Osteoblast (primary cell): ENCODE data around the gene CSTF3. TPM values are rescaled to one million over a fixed set of nuclear protein-coding genes. Genes with fewer than 3 reads are reported as not detected.

Source experiments
- DNase-seq: peaks from one replicate; pipeline ENCODE4 v3.0.0; 2011; ENCODE audit warnings: low spot score, mixed read lengths; ENCODE audit not compliant: insufficient read length; ENCODE audit errors: missing footprints
- H2AFZ ChIP-seq: 2 replicates; pipeline ENCODE4 v1.6.0; 2011; ENCODE audit warnings: mild to moderate bottlenecking, low read length
- H3K27ac ChIP-seq: 2 replicates; pipeline ENCODE4 v1.5.1; 2011; ENCODE audit warnings: mild to moderate bottlenecking, low read depth, low read length, moderate library complexity
- H3K27me3 ChIP-seq: 2 replicates; pipeline ENCODE4 v1.6.0; 2012; ENCODE audit warnings: mild to moderate bottlenecking, control low read depth, inconsistent platforms, low read length, moderate library complexity; ENCODE audit not compliant: insufficient read depth
- H3K36me3 ChIP-seq: 2 replicates; pipeline ENCODE4 v1.5.1; 2011; ENCODE audit warnings: mild to moderate bottlenecking, low read length, control low read depth, moderate library complexity; ENCODE audit not compliant: insufficient read depth
- H3K4me1 ChIP-seq: 2 replicates; pipeline ENCODE4 v1.5.1; 2011; ENCODE audit warnings: mild to moderate bottlenecking, low read length, control low read depth, moderate library complexity; ENCODE audit not compliant: insufficient read depth
- H3K4me2 ChIP-seq: 2 replicates; pipeline ENCODE4 v1.6.0; 2011; ENCODE audit warnings: mild to moderate bottlenecking, low read length; ENCODE audit not compliant: insufficient read depth
- H3K4me3 ChIP-seq: fragments of 200-600 bp; sonication (generic); 3 replicates; pipeline ENCODE4 v1.5.1; 2012; ENCODE audit warnings: mild to moderate bottlenecking, low read length, inconsistent platforms; ENCODE audit not compliant: insufficient read depth
- H3K79me2 ChIP-seq: 2 replicates; pipeline ENCODE4 v1.6.0; 2012; ENCODE audit warnings: mild to moderate bottlenecking, low read length, control low read depth, inconsistent platforms; ENCODE audit not compliant: insufficient read depth
- H3K9me3 ChIP-seq: 2 replicates; pipeline ENCODE4 v1.5.1; 2011; ENCODE audit warnings: low read depth, low read length, control low read depth
- H4K20me1 ChIP-seq: 2 replicates; pipeline ENCODE4 v1.6.0; 2012; ENCODE audit warnings: mild to moderate bottlenecking, low read length, control low read depth; ENCODE audit not compliant: insufficient read depth
- total RNA-seq: library from RNA; depleted of rRNA; stranded (reverse); fragments of >200 nt; gene quantifications from 2 replicates; pipeline ENCODE4 v1.2.3, GENCODE V29; 2012
- TF ChIP-seq, protein P1 (sequence below): IDR thresholded peaks from 2 replicates; pipeline ENCODE4 v1.5.1; 2011; ENCODE audit warnings: mild to moderate bottlenecking, low read depth, low read length, moderate library complexity; ENCODE audit errors: extremely low read depth

CSTF3 gene
- total RNA-seq, 1 donor = 16.3 TPM

DNA sequence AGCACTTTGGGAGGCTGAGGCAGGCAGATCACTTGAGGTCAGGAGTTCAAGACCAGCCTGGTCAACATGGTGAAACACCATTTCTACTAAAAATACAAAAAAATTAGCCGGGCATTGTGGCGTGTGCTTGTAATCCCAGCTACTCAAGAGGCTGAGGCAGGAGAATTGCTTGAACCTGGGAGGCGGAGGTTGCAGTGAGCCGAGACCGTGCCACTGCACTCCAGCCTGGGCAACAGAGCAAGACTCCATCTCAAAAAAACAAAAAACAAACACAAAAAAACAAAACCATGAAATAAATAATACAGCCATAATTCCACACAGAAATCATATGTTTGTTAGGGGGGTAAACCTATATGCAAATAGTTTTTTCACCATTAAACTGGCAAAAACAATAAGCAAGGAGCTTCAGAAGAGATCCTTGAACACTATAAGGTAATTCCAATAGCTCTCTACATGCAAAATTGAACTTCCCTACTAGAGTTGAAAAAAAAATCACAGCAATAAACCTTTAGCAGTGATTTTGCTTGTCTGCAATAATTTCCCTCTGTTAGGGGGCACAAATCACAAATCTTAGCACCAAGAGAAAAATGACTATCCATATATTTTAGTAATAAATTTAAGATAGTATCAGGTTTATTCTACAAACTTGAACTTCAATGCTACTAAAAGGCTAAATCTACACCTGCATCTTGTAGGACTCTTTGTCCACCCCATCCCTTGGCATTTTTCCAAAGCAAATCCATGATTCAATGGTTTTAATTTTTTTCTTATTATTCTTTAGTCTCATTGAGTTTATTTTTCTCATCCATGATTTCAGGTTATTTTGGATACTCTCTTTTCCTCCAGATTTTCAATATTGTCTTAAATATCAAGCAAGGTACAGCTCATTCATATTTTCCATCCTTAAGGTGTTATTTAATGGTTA lies 3.9 kb downstream of the CSTF3 start:
- peaks cover 57% of the 10 kb centered on the region for H4K20me1 ChIP-seq
- H3K9me3 ChIP-seq = no peaks in the 10 kb centered on the region
- H3K27me3 ChIP-seq = no peaks in the 10 kb centered on the region
- no peak overlapping the region for H2AFZ ChIP-seq
- no peak overlapping the region for H3K4me3 ChIP-seq
- H3K27ac ChIP-seq = no peak overlapping the region
- DNase-seq = no peak
- H3K4me2 ChIP-seq = peak overlapping the region; percentile 55
- TF ChIP-seq, protein P1, sequence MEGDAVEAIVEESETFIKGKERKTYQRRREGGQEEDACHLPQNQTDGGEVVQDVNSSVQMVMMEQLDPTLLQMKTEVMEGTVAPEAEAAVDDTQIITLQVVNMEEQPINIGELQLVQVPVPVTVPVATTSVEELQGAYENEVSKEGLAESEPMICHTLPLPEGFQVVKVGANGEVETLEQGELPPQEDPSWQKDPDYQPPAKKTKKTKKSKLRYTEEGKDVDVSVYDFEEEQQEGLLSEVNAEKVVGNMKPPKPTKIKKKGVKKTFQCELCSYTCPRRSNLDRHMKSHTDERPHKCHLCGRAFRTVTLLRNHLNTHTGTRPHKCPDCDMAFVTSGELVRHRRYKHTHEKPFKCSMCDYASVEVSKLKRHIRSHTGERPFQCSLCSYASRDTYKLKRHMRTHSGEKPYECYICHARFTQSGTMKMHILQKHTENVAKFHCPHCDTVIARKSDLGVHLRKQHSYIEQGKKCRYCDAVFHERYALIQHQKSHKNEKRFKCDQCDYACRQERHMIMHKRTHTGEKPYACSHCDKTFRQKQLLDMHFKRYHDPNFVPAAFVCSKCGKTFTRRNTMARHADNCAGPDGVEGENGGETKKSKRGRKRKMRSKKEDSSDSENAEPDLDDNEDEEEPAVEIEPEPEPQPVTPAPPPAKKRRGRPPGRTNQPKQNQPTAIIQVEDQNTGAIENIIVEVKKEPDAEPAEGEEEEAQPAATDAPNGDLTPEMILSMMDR = no peak
- H3K4me1 ChIP-seq = peaks cover 24% of the 10 kb centered on the region
- H3K79me2 ChIP-seq = peaks cover 88% of the 10 kb centered on the region
- H3K36me3 ChIP-seq = no peaks in the 10 kb centered on the region

DNA sequence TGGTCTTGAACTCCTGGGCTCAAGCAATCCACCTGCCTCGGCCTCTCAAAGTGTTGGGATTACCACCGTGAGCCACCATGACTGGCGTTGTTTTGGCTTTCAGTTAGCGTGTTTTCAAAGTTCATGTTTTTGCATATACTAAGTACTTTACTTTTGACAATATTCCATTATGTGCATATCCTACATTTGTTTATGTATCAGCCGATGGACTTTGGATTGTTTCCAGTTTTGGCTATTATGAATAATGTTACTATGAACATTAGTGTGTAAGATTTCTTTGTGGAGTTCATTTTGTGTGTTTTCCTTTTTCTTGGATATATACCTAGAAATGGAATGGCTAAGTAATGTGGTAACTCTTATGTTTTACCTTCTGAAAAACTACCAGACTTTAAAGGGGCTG lies 9.9 kb downstream of the CSTF3 start:
- peaks cover 80% of the 10 kb centered on the region for H4K20me1 ChIP-seq
- no peak overlapping the region for H2AFZ ChIP-seq
- H3K4me2 ChIP-seq = no peak overlapping the region
- H3K79me2 ChIP-seq = peaks cover 98% of the 10 kb centered on the region
- no peak overlapping the region for H3K4me3 ChIP-seq
- H3K27me3 ChIP-seq = no peaks in the 10 kb centered on the region
- no peak overlapping the region for H3K27ac ChIP-seq
- no peaks in the 10 kb centered on the region for H3K36me3 ChIP-seq
- TF ChIP-seq, protein P1 = no peak
- H3K9me3 ChIP-seq = no peaks in the 10 kb centered on the region
- DNase-seq = no peak
- H3K4me1 ChIP-seq = peaks cover 16% of the 10 kb centered on the region

DNA sequence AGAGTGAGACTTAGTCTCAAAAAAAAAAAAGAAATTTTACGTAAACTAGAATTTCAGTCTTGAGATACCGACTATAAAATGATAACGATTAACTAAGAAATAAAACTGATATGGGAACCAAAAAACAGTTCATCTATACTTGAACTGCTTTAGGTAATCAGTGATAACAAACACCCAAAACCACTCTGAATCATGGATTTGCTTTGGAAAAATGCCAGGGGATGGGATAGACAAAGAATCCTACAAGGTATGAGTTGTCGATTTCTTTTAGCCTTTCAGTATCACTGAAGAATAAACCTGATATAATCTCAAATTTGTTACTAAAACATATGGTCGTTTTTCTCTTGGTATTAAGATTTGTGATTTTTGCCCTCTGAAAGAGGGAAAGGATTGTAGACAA lies 13.7 kb downstream of the CSTF3 start:
- Histone ChIP-seq H3K79me2 (peaks cover 99% of the 10 kb centered on the region), H4K20me1 (peaks cover 75% of the 10 kb centered on the region)
- DNase-seq = no peak

More for the DNA sequence above, 13.7 kb downstream of the CSTF3 start:
- H2AFZ ChIP-seq = no peak overlapping the region
- H3K9me3 ChIP-seq = no peaks in the 10 kb centered on the region
- no peak overlapping the region for H3K4me2 ChIP-seq
- H3K4me3 ChIP-seq = no peak overlapping the region
- H3K27ac ChIP-seq = no peak overlapping the region
- no peaks in the 10 kb centered on the region for H3K27me3 ChIP-seq
- H3K4me1 ChIP-seq = peaks cover 16% of the 10 kb centered on the region
- TF ChIP-seq, protein P1 = no peak
- H3K36me3 ChIP-seq = no peaks in the 10 kb centered on the region
